Activated T-cell treated with anti-CD3 and anti-CD28 coated beads for 1 hour (primary cell): ENCODE results near the gene SLC35F2.
"Not testable (repeated sequence)": the region's sequence is repeated elsewhere in the genome, so short reads cannot be mapped to it uniquely, and the experiment has no call there.

Source experiments
- DNase-seq: peaks from one replicate; pipeline ENCODE4 v3.0.0-alpha.2; 2020; ENCODE audit warnings: low read depth

SLC35F2 gene, protein sequence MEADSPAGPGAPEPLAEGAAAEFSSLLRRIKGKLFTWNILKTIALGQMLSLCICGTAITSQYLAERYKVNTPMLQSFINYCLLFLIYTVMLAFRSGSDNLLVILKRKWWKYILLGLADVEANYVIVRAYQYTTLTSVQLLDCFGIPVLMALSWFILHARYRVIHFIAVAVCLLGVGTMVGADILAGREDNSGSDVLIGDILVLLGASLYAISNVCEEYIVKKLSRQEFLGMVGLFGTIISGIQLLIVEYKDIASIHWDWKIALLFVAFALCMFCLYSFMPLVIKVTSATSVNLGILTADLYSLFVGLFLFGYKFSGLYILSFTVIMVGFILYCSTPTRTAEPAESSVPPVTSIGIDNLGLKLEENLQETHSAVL

DNA sequence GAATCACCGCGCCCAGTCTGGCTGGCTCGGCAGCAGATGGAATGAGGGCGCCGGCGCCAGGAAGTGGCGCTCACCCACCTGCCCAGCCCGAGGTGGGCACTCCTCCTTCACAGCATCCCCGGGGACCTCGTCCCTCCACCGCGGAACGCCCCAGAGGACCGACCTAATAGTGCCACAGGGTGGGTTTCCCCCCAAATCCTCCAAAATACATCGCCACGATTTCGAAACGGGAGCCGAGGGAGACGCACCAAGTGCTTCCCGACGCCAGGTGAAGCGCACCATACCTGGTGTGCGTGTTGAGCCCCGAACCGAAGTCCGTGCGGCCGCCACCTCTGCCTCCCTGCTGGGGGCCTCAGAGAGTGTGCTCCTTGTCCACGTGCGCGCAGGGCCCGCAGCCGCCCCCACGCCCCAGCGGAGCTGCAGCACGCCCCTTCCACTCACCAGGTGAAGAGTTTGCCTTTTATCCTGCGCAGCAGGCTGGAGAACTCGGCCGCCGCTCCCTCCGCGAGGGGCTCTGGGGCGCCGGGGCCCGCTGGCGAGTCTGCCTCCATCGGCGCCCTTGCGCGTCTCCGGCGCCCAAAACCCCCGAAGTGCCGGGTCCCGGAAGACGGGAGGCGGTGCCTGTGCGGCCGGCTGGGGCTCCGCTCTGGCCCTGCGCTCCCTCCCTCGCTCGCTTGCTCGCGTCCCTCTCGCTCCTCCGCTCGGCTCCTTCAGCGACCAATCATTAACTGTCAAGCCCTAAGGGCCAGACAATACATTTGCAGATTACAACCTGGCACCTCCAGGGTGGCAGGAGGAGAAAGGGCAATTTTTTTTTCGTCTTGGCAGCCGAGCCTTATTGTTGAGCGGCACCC is at the start of gene SLC35F2:
Gene SLC35F2, minus strand, starts transcription at position 571 of the 854 bp plus-strand sequence. Its CDS starts 20 bp downstream, at position 551.
- peak; percentile 45 for DNase-seq

- no peak for DNase-seq
Measured at GRCh38 chr11:107908211-107908610, 49.6 kb upstream of the SLC35F2 start.

DNA sequence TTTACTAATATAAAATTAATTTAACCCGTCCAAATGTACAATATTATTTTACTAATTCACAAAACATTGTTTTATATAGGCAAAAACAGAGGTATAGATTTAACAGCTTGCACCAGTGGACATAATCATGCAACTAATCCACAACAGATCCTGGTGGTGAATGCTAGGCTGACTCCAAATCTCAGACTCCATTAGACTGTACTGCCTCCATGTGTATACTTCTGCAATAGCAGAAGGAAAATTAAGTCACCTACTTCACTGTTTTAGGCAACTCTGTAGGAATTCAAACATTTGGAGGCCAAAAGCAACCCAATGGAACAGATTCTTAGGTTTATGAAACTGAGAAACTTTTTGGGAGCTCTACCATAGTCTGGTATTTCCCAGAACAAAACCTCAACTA is 39.7 kb upstream of the SLC35F2 start:
- no peak for DNase-seq

DNA sequence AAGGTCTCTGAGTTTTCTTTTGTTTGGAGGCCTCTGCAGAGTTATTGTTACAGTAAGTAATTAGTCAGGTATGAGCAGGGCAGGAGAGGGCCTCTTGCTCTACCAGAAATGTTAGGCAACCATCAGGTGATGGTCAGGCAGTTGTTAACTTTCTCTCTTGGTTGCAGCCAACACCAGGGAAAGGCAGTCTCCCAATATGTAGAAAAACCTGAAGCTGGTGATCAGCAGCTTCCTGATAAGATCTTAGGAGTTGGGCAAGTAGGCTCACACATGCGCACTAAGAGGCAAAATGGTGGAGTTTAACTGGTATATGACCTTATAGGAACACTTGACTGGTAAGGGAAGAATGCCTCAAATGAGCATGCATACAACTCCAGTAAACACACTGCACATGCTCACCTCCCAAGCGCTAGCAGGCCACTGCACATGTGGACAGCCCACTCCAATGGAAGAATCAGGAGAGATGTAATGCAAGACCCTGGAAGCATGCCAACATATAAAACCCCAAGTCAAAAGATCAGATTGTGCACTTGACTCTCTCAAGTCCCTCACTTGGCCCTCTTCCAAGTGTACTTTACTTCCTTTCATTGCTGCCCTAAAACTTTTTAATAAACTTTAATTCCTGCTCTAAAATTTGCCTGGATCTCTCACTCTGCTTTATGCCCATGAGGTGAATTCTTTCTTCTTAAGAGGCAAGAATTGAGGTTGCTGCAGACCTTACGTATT is 23.7 kb upstream of the SLC35F2 start:
- no peak for DNase-seq

DNA sequence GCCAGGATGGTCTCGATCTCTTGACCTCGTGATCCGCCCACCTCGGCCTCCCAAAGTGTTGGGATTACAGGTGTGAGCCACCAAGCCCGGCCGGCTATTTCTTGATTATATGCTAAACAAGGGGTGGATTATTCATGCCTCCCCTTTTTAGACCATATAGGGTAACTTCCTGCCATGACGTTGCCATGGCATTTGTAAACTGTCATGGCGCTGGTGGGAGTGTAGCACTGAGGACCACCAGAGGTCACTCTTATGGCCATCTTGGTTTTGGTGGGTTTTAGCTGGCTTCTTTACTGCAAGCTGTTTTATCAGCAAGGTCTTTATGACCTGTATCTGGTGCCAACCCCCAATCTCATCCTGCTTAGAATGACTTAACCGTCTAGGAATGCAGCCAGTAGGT is 22.9 kb upstream of the SLC35F2 start:
- not testable (repeated sequence) for DNase-seq

GRCh38 chr11:107876141-107876540 is 17.6 kb upstream of the SLC35F2 start:
- DNase-seq = no peak

GRCh38 chr11:107864591-107864990 is 6.0 kb upstream of the SLC35F2 start:
- no peak for DNase-seq

GRCh38 chr11:107860688-107861087 is 2.1 kb upstream of the SLC35F2 start:
- no peak for DNase-seq

DNA sequence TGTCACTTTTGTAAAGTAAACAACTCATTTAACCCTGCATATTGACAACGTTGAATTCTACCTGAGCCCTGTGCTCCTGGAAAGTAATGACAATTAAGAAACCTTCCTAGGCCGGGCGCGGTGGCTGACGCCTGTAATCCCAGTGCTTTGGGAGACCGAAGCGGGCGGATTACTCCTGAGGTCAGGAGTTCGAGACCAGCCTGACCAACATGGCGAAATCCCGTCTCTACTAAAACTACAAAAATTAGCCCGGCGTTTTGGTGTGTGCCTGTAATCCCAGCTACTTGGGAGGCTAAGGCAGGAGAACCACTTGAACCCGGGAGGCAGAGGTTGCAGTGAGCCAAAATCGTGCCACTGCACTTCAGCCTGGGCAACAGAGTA is 1.6 kb upstream of the SLC35F2 start:
- DNase-seq = not testable (repeated sequence)

- DNase-seq = peak; percentile 13
Measured at GRCh38 chr11:107859459-107860239, 1.1 kb upstream of the SLC35F2 start.

GRCh38 chr11:107857550-107858216 is 904 bp downstream of the SLC35F2 start:
- DNase-seq = no peak

- DNase-seq = no peak
Measured at GRCh38 chr11:107856981-107857517, 1.5 kb downstream of the SLC35F2 start.

- DNase-seq = no peak
Measured at GRCh38 chr11:107856180-107856980, 2.2 kb downstream of the SLC35F2 start.

GRCh38 chr11:107853070-107853469 is 5.5 kb downstream of the SLC35F2 start:
- DNase-seq = no peak

DNA sequence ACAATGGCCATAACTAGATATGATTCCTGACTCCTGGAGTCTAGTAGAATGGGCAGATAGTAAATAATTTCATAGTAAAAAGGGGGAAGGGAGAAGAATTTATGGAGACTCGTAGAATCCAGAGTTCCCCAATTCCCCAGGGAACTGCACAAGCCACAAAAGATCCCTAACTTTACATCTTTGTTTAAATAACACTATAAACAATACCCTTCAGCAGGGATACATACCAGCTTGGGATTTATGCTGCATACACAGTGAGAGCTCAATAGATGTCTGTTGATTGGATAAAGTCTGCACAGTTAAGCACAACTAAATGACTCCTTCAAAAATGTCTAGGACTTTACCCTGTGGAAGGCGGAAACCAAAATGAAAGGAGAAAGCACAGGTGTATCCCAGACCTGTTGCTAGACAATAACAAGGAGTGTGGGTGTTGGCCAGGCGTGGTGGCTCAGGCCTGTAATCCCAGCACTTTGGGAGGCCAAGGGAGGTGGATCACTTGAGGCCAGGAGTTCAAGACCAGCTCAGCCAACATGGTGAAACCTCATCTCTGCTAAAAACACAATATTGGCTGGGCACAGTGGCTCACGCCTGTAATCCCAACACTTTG is 6.8 kb downstream of the SLC35F2 start:
- DNase-seq = no peak

- DNase-seq = no peak
Measured at GRCh38 chr11:107849790-107850189, 8.8 kb downstream of the SLC35F2 start.

GRCh38 chr11:107848345-107848744 is 10.2 kb downstream of the SLC35F2 start:
- DNase-seq = no peak

DNA sequence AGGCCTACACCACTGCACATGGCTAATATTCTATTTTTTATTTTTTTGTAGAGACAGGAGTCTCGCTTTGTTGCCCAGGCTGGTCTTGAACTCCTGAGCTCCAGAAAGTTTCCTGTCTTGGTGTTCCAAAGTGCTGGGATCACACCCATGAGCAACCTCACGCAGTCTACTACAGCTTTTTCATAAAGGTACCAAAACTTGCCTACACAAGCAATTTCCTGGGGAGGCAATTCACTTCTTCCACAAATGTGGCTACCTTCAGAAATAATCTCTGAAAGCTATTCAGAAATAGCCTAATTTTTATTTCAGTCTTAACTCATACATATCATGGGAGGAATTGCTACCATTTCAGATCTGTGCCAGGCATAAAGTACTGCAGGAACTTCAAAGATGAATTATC is 11.4 kb downstream of the SLC35F2 start:
- no peak for DNase-seq

DNA sequence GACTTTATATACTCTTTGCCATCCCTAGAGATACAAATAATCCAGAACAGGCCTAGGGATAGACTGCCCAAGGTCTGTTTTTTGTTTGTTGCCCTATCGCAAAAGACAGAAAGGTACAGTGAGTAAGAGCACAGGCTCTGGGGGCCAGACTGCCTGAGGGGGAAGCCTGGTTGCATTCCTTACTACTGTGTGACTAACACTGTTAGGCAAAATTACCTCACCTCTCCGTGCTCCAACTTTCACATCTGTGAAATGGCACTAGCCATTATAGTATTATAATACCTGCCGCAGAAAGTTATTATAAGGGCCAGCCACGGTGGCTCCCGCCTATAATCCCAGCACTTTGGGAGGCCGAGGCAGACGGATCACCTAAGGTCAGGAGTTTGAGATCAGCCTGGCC is 14.5 kb downstream of the SLC35F2 start:
- DNase-seq = no peak
